HepG2 (cell line): ENCODE data around the gene CKAP2. TPM values are rescaled to one million over a fixed set of nuclear protein-coding genes. Genes with fewer than 3 reads are reported as not detected.

Experiments used
- ARNT ChIP-seq: fragments of 450-650 bp; IDR thresholded peaks from 2 replicates; pipeline ENCODE4 v1.6.1; 2017
- HDAC2 ChIP-seq: sonication (generic); formaldehyde crosslinking; IDR thresholded peaks from 2 replicates; pipeline ENCODE4 v1.4.0; 2020; ENCODE audit warnings: missing genetic modification reagents
- PHF5A ChIP-seq: IDR thresholded peaks from one replicate; pipeline ENCODE4 v1.6.1; 2018; ENCODE audit warnings: low read depth, missing genetic modification reagents; ENCODE audit not compliant: unreplicated experiment
- SRSF9 ChIP-seq: fragments of 200-400 bp; formaldehyde crosslinking; IDR thresholded peaks from 2 replicates; pipeline ENCODE4 v1.6.1; 2018; ENCODE audit warnings: borderline replicate concordance, mild to moderate bottlenecking, low read depth, low read length; ENCODE audit not compliant: insufficient read depth, poor library complexity, severe bottlenecking
- ZNF225 ChIP-seq: sonication (generic); formaldehyde crosslinking; IDR thresholded peaks from 2 replicates; pipeline ENCODE4 v1.4.0; 2020; ENCODE audit warnings: mild to moderate bottlenecking, missing genetic modification reagents
- ZNF34 ChIP-seq: sonication (generic); formaldehyde crosslinking; IDR thresholded peaks from 2 replicates; pipeline ENCODE4 v1.4.0; 2020; ENCODE audit warnings: mild to moderate bottlenecking, missing genetic modification reagents, borderline replicate concordance
- ZSCAN29 ChIP-seq: sonication (generic); formaldehyde crosslinking; conservative IDR thresholded peaks from 2 replicates; pipeline ENCODE4 v1.4.0; 2020; ENCODE audit warnings: mild to moderate bottlenecking, missing genetic modification reagents
- polyA plus RNA-seq, 8 experiments: library from polyadenylated mRNA; depleted of rRNA in 3 of 8; stranded (reverse) in 7 of 8; unstranded in 1 of 8; fragments of >200 nt; fragmentation: Illumina TruSeq in 4 of 8; extraction: Trizol in 4 of 8; gene quantifications; 2 replicates each; pipeline versions ENCODE4 v1.2.1 to v1.2.3, GENCODE V29; 2011 to 2016; ENCODE audit warnings: low read depth in 4 of 8, missing spikeins in 1 of 8, mixed read lengths in 1 of 8; ENCODE audit not compliant: insufficient read depth in 1 of 8
- total RNA-seq, 5 experiments: library from RNA; depleted of rRNA; stranded (reverse); fragments of >200 nt; fragmentation: Illumina TruSeq; extraction: Trizol; gene quantifications; 2 replicates each; pipeline ENCODE4 v1.2.3, GENCODE V29; 2016; ENCODE audit warnings: low read depth in 1 of 5
- TF ChIP-seq, protein P1 (sequence below): sonication (generic); formaldehyde crosslinking; IDR thresholded peaks from 2 replicates; pipeline ENCODE4 v1.4.0; 2020; ENCODE audit warnings: mild to moderate bottlenecking, missing genetic modification reagents
- TF ChIP-seq, protein P2 (sequence below), 2 experiments: IDR thresholded peaks; 2 replicates each; pipeline ENCODE4 v1.6.1; 2011 to 2012; ENCODE audit warnings: low read length in 2 of 2, borderline replicate concordance in 1 of 2, low read depth in 1 of 2, mild to moderate bottlenecking in 1 of 2, moderate library complexity in 1 of 2
- TF ChIP-seq, protein P3 (sequence below): sonication (generic); formaldehyde crosslinking; IDR thresholded peaks from 2 replicates; pipeline ENCODE4 v1.4.0; 2020; ENCODE audit warnings: missing genetic modification reagents, borderline replicate concordance
- TF ChIP-seq, protein P4 (sequence below): sonication (generic); formaldehyde crosslinking; IDR thresholded peaks from 2 replicates; pipeline ENCODE4 v1.9.0; 2021; ENCODE audit warnings: missing genetic modification reagents, mild to moderate bottlenecking, borderline replicate concordance
- TF ChIP-seq, protein P5 (sequence below): sonication (generic); formaldehyde crosslinking; IDR thresholded peaks from 2 replicates; pipeline ENCODE4 v1.4.0; 2020; ENCODE audit warnings: missing genetic modification reagents

The CKAP2 gene
- total and polyA plus RNA-seq, 2 of the 13 experiments (the other 11 are each of a cell fraction or from before 2014, with no cell fraction given) = 6.7 to 40.3 TPM

DNA sequence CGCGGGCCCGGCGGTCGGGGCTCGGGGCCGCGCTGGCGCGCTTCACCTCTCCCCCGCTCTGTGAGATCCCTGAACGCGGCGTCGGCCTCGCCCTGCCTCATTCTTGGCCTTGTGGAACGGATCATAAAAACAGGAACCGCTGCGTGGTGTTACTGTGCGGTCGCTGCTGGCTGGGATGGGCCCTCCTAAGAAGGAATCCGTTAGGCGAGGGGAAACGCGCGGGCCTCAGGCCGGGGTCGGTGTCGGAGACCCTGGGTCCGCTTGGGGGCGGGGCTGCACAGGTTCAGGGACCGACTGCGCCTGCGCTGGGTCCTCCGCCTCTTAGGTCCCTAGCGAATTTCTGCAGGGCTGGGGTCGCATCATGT is 381 bp downstream of the CKAP2 start (continued):
- TF ChIP-seq, protein P1, sequence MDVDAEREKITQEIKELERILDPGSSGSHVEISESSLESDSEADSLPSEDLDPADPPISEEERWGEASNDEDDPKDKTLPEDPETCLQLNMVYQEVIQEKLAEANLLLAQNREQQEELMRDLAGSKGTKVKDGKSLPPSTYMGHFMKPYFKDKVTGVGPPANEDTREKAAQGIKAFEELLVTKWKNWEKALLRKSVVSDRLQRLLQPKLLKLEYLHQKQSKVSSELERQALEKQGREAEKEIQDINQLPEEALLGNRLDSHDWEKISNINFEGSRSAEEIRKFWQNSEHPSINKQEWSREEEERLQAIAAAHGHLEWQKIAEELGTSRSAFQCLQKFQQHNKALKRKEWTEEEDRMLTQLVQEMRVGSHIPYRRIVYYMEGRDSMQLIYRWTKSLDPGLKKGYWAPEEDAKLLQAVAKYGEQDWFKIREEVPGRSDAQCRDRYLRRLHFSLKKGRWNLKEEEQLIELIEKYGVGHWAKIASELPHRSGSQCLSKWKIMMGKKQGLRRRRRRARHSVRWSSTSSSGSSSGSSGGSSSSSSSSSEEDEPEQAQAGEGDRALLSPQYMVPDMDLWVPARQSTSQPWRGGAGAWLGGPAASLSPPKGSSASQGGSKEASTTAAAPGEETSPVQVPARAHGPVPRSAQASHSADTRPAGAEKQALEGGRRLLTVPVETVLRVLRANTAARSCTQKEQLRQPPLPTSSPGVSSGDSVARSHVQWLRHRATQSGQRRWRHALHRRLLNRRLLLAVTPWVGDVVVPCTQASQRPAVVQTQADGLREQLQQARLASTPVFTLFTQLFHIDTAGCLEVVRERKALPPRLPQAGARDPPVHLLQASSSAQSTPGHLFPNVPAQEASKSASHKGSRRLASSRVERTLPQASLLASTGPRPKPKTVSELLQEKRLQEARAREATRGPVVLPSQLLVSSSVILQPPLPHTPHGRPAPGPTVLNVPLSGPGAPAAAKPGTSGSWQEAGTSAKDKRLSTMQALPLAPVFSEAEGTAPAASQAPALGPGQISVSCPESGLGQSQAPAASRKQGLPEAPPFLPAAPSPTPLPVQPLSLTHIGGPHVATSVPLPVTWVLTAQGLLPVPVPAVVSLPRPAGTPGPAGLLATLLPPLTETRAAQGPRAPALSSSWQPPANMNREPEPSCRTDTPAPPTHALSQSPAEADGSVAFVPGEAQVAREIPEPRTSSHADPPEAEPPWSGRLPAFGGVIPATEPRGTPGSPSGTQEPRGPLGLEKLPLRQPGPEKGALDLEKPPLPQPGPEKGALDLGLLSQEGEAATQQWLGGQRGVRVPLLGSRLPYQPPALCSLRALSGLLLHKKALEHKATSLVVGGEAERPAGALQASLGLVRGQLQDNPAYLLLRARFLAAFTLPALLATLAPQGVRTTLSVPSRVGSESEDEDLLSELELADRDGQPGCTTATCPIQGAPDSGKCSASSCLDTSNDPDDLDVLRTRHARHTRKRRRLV (CRISPR knock-in tag) = 0 out of 2 replicates have a peak, but pooled peaks have one; percentile 8
- TF ChIP-seq ZNF34 (CRISPR knock-in tag) (no peak), HDAC2 (no peak; the same call in 1 of the 2 replicates), ARNT (no peak), ZNF225 (0 out of 2 replicates have a peak, but pooled peaks have one; percentile 32), ZSCAN29 (CRISPR knock-in tag) (no peak), SRSF9 (no peak), PHF5A (CRISPR knock-in tag) (no peak)
- TF ChIP-seq, protein P2, sequence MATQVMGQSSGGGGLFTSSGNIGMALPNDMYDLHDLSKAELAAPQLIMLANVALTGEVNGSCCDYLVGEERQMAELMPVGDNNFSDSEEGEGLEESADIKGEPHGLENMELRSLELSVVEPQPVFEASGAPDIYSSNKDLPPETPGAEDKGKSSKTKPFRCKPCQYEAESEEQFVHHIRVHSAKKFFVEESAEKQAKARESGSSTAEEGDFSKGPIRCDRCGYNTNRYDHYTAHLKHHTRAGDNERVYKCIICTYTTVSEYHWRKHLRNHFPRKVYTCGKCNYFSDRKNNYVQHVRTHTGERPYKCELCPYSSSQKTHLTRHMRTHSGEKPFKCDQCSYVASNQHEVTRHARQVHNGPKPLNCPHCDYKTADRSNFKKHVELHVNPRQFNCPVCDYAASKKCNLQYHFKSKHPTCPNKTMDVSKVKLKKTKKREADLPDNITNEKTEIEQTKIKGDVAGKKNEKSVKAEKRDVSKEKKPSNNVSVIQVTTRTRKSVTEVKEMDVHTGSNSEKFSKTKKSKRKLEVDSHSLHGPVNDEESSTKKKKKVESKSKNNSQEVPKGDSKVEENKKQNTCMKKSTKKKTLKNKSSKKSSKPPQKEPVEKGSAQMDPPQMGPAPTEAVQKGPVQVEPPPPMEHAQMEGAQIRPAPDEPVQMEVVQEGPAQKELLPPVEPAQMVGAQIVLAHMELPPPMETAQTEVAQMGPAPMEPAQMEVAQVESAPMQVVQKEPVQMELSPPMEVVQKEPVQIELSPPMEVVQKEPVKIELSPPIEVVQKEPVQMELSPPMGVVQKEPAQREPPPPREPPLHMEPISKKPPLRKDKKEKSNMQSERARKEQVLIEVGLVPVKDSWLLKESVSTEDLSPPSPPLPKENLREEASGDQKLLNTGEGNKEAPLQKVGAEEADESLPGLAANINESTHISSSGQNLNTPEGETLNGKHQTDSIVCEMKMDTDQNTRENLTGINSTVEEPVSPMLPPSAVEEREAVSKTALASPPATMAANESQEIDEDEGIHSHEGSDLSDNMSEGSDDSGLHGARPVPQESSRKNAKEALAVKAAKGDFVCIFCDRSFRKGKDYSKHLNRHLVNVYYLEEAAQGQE (IDR thresholded peaks at IDR 0.05; ENCODE audit: borderline replicate concordance in 1 of 2, low read depth in 1 of 2, low read length in 2 of 2) = no peak
- TF ChIP-seq, protein P3, sequence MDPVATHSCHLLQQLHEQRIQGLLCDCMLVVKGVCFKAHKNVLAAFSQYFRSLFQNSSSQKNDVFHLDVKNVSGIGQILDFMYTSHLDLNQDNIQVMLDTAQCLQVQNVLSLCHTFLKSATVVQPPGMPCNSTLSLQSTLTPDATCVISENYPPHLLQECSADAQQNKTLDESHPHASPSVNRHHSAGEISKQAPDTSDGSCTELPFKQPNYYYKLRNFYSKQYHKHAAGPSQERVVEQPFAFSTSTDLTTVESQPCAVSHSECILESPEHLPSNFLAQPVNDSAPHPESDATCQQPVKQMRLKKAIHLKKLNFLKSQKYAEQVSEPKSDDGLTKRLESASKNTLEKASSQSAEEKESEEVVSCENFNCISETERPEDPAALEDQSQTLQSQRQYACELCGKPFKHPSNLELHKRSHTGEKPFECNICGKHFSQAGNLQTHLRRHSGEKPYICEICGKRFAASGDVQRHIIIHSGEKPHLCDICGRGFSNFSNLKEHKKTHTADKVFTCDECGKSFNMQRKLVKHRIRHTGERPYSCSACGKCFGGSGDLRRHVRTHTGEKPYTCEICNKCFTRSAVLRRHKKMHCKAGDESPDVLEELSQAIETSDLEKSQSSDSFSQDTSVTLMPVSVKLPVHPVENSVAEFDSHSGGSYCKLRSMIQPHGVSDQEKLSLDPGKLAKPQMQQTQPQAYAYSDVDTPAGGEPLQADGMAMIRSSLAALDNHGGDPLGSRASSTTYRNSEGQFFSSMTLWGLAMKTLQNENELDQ = no peak
- TF ChIP-seq, protein P4, sequence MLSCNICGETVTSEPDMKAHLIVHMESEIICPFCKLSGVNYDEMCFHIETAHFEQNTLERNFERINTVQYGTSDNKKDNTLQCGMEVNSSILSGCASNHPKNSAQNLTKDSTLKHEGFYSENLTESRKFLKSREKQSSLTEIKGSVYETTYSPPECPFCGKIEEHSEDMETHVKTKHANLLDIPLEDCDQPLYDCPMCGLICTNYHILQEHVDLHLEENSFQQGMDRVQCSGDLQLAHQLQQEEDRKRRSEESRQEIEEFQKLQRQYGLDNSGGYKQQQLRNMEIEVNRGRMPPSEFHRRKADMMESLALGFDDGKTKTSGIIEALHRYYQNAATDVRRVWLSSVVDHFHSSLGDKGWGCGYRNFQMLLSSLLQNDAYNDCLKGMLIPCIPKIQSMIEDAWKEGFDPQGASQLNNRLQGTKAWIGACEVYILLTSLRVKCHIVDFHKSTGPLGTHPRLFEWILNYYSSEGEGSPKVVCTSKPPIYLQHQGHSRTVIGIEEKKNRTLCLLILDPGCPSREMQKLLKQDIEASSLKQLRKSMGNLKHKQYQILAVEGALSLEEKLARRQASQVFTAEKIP (CRISPR knock-in tag) = no peak
- TF ChIP-seq, protein P5, sequence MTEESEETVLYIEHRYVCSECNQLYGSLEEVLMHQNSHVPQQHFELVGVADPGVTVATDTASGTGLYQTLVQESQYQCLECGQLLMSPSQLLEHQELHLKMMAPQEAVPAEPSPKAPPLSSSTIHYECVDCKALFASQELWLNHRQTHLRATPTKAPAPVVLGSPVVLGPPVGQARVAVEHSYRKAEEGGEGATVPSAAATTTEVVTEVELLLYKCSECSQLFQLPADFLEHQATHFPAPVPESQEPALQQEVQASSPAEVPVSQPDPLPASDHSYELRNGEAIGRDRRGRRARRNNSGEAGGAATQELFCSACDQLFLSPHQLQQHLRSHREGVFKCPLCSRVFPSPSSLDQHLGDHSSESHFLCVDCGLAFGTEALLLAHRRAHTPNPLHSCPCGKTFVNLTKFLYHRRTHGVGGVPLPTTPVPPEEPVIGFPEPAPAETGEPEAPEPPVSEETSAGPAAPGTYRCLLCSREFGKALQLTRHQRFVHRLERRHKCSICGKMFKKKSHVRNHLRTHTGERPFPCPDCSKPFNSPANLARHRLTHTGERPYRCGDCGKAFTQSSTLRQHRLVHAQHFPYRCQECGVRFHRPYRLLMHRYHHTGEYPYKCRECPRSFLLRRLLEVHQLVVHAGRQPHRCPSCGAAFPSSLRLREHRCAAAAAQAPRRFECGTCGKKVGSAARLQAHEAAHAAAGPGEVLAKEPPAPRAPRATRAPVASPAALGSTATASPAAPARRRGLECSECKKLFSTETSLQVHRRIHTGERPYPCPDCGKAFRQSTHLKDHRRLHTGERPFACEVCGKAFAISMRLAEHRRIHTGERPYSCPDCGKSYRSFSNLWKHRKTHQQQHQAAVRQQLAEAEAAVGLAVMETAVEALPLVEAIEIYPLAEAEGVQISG (CRISPR knock-in tag) = peak; percentile 42; the same call in 1 of the 2 replicates
